ENCODE results near the gene RAPGEF1. TPM values are rescaled to one million over a fixed set of nuclear protein-coding genes. Genes with fewer than 3 reads are reported as not detected.

RAPGEF1 gene
- total RNA-seq (2014; rRNA removed; shearing (Covaris generic); ENCODE audit: low replicate concordance): 19.0 and 31.3 TPM in 2 replicates

- Histone ChIP-seq H3K36me3 (0 out of 2 replicates have a peak, but pooled peaks cover 2% of the 10 kb centered on the region), H3K9me3 (no peaks in the 10 kb centered on the region), H3K27me3 (no peaks in the 10 kb centered on the region), H3K4me3 (peak within 1 kb of the TSS; percentile 55)
- DNase-seq: peak; percentile 60
Measured at GRCh38 chr9:131739959-131740648, at the start of gene RAPGEF1. Gene RAPGEF1 (minus strand): TSS chr9:131740076. CDS start chr9:131739830, 246 bp downstream.

GRCh38 chr9:131788851-131789250 is 49.0 kb upstream of the RAPGEF1 start:
- Histone ChIP-seq H3K27me3 (peaks cover 23% of the 10 kb centered on the region), H3K4me3 (no peak overlapping the region), H3K9me3 (no peaks in the 10 kb centered on the region), H3K36me3 (no peaks in the 10 kb centered on the region)
- DNase-seq: no peak

- Histone ChIP-seq H3K9me3 (no peaks in the 10 kb centered on the region), H3K4me3 (no peak overlapping the region), H3K27me3 (peaks cover 24% of the 10 kb centered on the region), H3K36me3 (no peaks in the 10 kb centered on the region)
- DNase-seq: no peak
Measured at GRCh38 chr9:131787838-131788237, 48.0 kb upstream of the RAPGEF1 start.

GRCh38 chr9:131784748-131785501 is 45.0 kb upstream of the RAPGEF1 start:
- H3K27me3 ChIP-seq: peaks cover 33% of the 10 kb centered on the region
- no peak for DNase-seq
- no peaks in the 10 kb centered on the region for H3K36me3 ChIP-seq
- no peak overlapping the region for H3K4me3 ChIP-seq
- H3K9me3 ChIP-seq: no peaks in the 10 kb centered on the region

DNA sequence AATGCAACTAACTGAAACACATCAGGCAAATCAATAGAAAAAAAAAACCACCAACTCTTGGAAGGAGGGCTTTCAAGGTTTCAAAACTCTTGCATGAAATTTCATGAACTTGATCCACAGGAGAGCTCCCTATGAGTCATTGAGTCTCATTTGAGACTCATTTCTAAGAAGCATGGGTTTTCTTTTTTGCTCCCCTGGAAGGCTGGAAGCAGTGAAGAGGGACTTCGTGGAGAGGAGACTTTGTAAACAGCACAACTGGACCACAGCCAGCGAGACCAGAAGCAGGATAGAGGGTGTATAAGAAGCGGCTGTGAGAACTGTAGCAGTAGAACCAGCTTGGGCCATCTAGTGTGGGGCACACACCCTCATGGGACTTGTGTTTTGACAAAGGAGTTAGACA is 41.2 kb upstream of the RAPGEF1 start:
- no peaks in the 10 kb centered on the region for H3K36me3 ChIP-seq
- no peaks in the 10 kb centered on the region for H3K9me3 ChIP-seq
- H3K4me3 ChIP-seq: no peak overlapping the region
- peaks cover 17% of the 10 kb centered on the region for H3K27me3 ChIP-seq
- no peak for DNase-seq

- Histone ChIP-seq H3K27me3 (peaks cover 19% of the 10 kb centered on the region), H3K4me3 (no peak overlapping the region), H3K9me3 (no peaks in the 10 kb centered on the region), H3K36me3 (no peaks in the 10 kb centered on the region)
- DNase-seq: no peak
Measured at GRCh38 chr9:131776473-131776872, 36.6 kb upstream of the RAPGEF1 start.

GRCh38 chr9:131776036-131776435 is 36.2 kb upstream of the RAPGEF1 start:
- Histone ChIP-seq H3K4me3 (no peak overlapping the region), H3K27me3 (peaks cover 16% of the 10 kb centered on the region), H3K9me3 (no peaks in the 10 kb centered on the region), H3K36me3 (no peaks in the 10 kb centered on the region)
- no peak for DNase-seq

DNA sequence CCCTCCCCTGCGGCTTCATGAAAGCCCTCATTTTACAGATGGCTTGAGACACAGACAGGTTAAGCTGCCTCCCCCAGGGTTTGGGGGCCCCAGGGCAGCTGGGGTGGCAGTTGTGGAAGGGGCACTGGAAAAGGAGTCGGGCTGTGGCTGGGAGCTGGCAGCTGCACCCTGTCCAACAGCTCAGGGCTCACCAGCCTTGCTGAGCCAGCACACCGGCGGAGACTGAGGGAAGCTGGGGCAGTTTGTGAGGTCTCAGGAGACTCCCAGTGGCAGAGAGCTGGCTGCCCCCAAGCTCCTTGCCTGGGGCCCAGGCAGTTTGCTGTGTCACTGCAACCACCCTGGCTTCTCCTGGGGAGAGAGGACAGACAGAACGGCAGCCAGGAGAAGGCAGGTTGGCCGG is 34.8 kb upstream of the RAPGEF1 start:
- DNase-seq: no peak
- no peak overlapping the region for H3K4me3 ChIP-seq
- H3K36me3 ChIP-seq: no peaks in the 10 kb centered on the region

GRCh38 chr9:131773911-131774379 is 34.1 kb upstream of the RAPGEF1 start:
- DNase-seq: peak; percentile 20
- Histone ChIP-seq H3K27me3 (peaks cover 18% of the 10 kb centered on the region), H3K9me3 (no peaks in the 10 kb centered on the region), H3K4me3 (no peak overlapping the region), H3K36me3 (no peaks in the 10 kb centered on the region)

More for the DNA sequence above, 34.8 kb upstream of the RAPGEF1 start:
- peaks cover 23% of the 10 kb centered on the region for H3K27me3 ChIP-seq
- H3K9me3 ChIP-seq: no peaks in the 10 kb centered on the region

GRCh38 chr9:131772940-131773339 is 33.1 kb upstream of the RAPGEF1 start:
- peaks cover 18% of the 10 kb centered on the region for H3K27me3 ChIP-seq
- H3K4me3 ChIP-seq: no peak overlapping the region
- no peaks in the 10 kb centered on the region for H3K9me3 ChIP-seq
- H3K36me3 ChIP-seq: no peaks in the 10 kb centered on the region
- no peak for DNase-seq

DNA sequence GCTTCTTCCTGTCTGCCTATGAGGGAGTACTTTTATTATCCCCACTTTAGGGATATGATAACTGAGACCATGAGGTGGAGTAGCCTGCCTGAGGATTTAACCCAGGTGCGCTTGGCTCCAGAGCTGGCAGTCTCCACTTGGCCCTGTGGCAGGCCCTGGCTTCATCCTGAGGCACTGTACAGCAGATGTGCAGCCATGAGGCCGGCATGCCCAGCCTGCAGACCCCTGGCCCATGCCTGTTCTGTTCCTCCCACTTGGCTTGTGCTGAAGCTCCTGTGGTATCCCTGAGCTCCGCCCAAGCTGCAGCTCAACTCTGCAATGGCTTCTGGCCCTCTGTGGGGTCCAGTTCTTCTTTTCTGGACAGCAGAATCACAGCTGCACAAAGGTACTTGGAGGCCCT is 31.8 kb upstream of the RAPGEF1 start:
- no peaks in the 10 kb centered on the region for H3K36me3 ChIP-seq
- H3K27me3 ChIP-seq: peaks cover 18% of the 10 kb centered on the region
- H3K4me3 ChIP-seq: no peak overlapping the region
- no peak for DNase-seq
- H3K9me3 ChIP-seq: no peaks in the 10 kb centered on the region

DNA sequence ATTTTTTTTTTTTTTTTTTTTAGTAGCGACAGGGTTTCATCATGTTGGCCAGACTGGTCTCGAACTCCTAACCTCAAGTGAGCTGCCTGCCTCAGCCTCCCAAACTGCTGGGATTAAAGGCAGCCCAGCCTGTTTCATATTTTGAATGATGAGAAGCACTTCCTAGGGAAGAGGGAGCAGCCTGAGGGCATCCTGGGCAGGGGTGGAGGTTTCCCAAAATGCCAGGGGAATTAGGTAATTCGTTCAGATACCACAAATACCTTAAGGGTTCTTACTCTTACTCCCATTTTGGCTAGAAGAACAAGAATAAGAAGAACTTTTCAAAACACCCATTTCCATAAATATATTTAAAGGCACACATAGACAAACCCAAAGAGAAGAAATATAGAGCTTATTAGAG is 29.5 kb upstream of the RAPGEF1 start:
- H3K4me3 ChIP-seq: no peak overlapping the region
- H3K9me3 ChIP-seq: no peaks in the 10 kb centered on the region
- DNase-seq: no peak
- peaks cover 18% of the 10 kb centered on the region for H3K27me3 ChIP-seq
- H3K36me3 ChIP-seq: no peaks in the 10 kb centered on the region

GRCh38 chr9:131764568-131764967 is 24.7 kb upstream of the RAPGEF1 start:
- peaks cover under 1% of the 10 kb centered on the region; the same call in 1 of the 2 replicates for H3K27me3 ChIP-seq
- no peaks in the 10 kb centered on the region for H3K36me3 ChIP-seq
- no peak for DNase-seq
- no peaks in the 10 kb centered on the region for H3K9me3 ChIP-seq
- H3K4me3 ChIP-seq: no peak overlapping the region

DNA sequence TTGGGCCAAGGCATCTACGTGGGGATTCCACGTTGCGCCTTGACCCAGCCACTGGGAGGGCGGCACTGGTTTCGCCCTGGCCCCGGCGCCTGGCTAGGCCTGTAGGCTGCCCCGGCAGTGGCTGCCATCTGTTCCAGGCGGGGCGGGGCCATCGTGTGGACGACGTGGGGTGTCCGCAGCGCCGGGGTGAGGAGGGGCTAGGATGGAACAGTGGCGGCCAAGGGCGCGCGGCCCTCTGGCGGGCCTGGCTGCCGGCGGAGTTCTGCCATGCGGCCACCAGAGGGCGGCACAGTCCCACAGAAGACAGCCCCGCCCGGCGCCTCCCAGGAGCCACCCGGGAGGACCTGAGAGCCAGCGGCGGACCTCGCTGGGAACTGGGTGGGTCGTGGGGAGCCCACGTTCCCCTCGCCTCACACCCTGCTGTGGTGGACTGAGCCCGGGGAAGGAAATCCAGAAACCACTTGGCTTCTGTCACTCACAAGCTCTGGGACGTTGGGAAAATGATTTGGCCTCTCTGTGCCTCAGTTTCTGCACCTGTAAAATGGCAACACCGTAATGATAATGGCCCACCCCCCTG is 22.6 kb upstream of the RAPGEF1 start:
- DNase-seq: peak; percentile 56
- Histone ChIP-seq H3K36me3 (no peaks in the 10 kb centered on the region), H3K9me3 (no peaks in the 10 kb centered on the region), H3K4me3 (no peak overlapping the region), H3K27me3 (peaks cover 12% of the 10 kb centered on the region)

DNA sequence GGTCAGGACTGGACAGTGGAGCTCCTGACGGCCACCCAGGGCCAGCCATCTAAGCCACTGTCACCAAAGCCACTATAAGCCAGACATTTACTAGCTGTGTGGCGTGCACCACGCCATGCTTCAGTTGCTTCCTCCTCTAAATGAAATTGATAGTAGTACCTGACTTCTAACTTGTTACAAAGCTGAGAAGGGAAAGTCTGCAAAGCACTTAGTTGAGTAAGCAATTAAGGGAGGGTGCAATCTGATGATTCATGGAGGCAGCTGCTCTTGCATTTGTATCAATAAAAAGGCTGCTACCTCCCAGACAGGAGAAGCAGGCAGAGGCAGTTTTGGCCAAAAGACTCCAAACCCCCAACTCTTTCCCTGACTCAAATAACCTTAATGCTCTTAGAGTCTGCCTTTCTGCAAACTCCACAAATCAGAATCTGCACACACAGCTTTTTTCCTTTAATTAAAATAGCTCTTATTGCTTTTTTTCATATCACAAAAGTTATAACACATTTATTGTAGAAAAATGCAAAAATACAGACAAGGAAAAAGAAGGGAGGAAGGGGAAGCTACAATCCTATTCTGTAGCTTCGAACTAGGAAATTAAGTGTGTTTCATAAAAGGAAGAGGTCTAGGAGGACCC is 19.3 kb upstream of the RAPGEF1 start:
- H3K9me3 ChIP-seq: no peaks in the 10 kb centered on the region
- no peaks in the 10 kb centered on the region for H3K36me3 ChIP-seq
- peaks cover 16% of the 10 kb centered on the region for H3K27me3 ChIP-seq
- no peak overlapping the region for H3K4me3 ChIP-seq
- DNase-seq: no peak

GRCh38 chr9:131757549-131757948 is 17.7 kb upstream of the RAPGEF1 start:
- Histone ChIP-seq H3K27me3 (peaks cover 16% of the 10 kb centered on the region), H3K9me3 (no peaks in the 10 kb centered on the region)

More at GRCh38 chr9:131757549-131757948, 17.7 kb upstream of the RAPGEF1 start:
- DNase-seq: no peak
- no peaks in the 10 kb centered on the region for H3K36me3 ChIP-seq
- H3K4me3 ChIP-seq: no peak overlapping the region

Measured in MG63 (cell line).